ENCODE results near the gene RGS2.

Gene RGS2

GRCh38 chr1:192776206-192776605, 32.6 kb upstream of the RGS2 start (continued):
- TF ChIP-seq, protein P1, sequence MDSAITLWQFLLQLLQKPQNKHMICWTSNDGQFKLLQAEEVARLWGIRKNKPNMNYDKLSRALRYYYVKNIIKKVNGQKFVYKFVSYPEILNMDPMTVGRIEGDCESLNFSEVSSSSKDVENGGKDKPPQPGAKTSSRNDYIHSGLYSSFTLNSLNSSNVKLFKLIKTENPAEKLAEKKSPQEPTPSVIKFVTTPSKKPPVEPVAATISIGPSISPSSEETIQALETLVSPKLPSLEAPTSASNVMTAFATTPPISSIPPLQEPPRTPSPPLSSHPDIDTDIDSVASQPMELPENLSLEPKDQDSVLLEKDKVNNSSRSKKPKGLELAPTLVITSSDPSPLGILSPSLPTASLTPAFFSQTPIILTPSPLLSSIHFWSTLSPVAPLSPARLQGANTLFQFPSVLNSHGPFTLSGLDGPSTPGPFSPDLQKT (IDR thresholded peaks at IDR 0.05; ENCODE audit: borderline replicate concordance, low read depth, low read length), result no peak
- TF ChIP-seq ZNF366 (tag by site-specific recombination; conservative IDR thresholded peaks at IDR 0.05) (no peak), ZBTB48 (tag by site-specific recombination; IDR thresholded peaks at IDR 0.05) (no peak)
- TF ChIP-seq, protein P2, sequence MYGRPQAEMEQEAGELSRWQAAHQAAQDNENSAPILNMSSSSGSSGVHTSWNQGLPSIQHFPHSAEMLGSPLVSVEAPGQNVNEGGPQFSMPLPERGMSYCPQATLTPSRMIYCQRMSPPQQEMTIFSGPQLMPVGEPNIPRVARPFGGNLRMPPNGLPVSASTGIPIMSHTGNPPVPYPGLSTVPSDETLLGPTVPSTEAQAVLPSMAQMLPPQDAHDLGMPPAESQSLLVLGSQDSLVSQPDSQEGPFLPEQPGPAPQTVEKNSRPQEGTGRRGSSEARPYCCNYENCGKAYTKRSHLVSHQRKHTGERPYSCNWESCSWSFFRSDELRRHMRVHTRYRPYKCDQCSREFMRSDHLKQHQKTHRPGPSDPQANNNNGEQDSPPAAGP (tag by site-specific recombination; IDR thresholded peaks at IDR 0.05), result no peak

GRCh38 chr1:192776998-192777397, 31.8 kb upstream of the RGS2 start:
- H3K36me3 ChIP-seq (ENCODE audit: control insufficient read depth in 2 of 2, insufficient read depth in 1 of 2, low read length in 2 of 2), result no peaks in the 10 kb centered on the region
- POLR2A ChIA-PET, result no interaction called here
- H3K27ac ChIP-seq (ENCODE audit: extremely low read depth, low read depth, low read length), result no peak overlapping the region
- TF ChIP-seq ZNF624 (tag by site-specific recombination; IDR thresholded peaks at IDR 0.05) (no peak), REST (tag by site-specific recombination; IDR thresholded peaks at IDR 0.05) (no peak), ZSCAN5A (tag by site-specific recombination; IDR thresholded peaks at IDR 0.05) (no peak), PRDM6 (tag by site-specific recombination; IDR thresholded peaks at IDR 0.05) (no peak), ZNF621 (tag by site-specific recombination; IDR thresholded peaks at IDR 0.05) (no peak), ZFP69B (tag by site-specific recombination; IDR thresholded peaks at IDR 0.05) (no peak), ZNF514 (tag by site-specific recombination; IDR thresholded peaks at IDR 0.05) (no peak), ZNF146 (tag by site-specific recombination; IDR thresholded peaks at IDR 0.05) (no peak), YY2 (tag by site-specific recombination; IDR thresholded peaks at IDR 0.05) (no peak), ZNF600 (tag by site-specific recombination; IDR thresholded peaks at IDR 0.05) (no peak), ZNF473 (tag by site-specific recombination; IDR thresholded peaks at IDR 0.05) (no peak), ZBTB1 (tag by site-specific recombination; IDR thresholded peaks at IDR 0.05) (no peak), ZNF677 (tag by site-specific recombination; IDR thresholded peaks at IDR 0.05) (no peak), ZNF138 (tag by site-specific recombination; IDR thresholded peaks at IDR 0.05; ENCODE audit: borderline replicate concordance) (no peak)
- TF ChIP-seq, protein P3, sequence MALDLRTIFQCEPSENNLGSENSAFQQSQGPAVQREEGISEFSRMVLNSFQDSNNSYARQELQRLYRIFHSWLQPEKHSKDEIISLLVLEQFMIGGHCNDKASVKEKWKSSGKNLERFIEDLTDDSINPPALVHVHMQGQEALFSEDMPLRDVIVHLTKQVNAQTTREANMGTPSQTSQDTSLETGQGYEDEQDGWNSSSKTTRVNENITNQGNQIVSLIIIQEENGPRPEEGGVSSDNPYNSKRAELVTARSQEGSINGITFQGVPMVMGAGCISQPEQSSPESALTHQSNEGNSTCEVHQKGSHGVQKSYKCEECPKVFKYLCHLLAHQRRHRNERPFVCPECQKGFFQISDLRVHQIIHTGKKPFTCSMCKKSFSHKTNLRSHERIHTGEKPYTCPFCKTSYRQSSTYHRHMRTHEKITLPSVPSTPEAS (tag by site-specific recombination; IDR thresholded peaks at IDR 0.05), result no peak
- CTCF ChIA-PET, result no interaction called here
- no peaks in the 10 kb centered on the region for H3K9me3 ChIP-seq (ENCODE audit: control insufficient read depth, insufficient read depth, low read depth, low read length)
- no peak overlapping the region for H3K4me3 ChIP-seq (ENCODE audit: low read depth, low read length)
- no peaks in the 10 kb centered on the region for H3K4me1 ChIP-seq (ENCODE audit: control insufficient read depth, insufficient read depth, low read length)

Measured in HEK293 (cell line).